ENCODE results near the gene DIS3L2. TPM values are rescaled to one million over a fixed set of nuclear protein-coding genes. Genes with fewer than 3 reads are reported as not detected.
"Not testable (repeated sequence)": the region's sequence is repeated elsewhere in the genome, so short reads cannot be mapped to it uniquely, and the experiment has no call there.

The DIS3L2 gene
- total and polyA plus RNA-seq, 8 donors: 13.0 to 24.0 (median 16.8) TPM

DNA sequence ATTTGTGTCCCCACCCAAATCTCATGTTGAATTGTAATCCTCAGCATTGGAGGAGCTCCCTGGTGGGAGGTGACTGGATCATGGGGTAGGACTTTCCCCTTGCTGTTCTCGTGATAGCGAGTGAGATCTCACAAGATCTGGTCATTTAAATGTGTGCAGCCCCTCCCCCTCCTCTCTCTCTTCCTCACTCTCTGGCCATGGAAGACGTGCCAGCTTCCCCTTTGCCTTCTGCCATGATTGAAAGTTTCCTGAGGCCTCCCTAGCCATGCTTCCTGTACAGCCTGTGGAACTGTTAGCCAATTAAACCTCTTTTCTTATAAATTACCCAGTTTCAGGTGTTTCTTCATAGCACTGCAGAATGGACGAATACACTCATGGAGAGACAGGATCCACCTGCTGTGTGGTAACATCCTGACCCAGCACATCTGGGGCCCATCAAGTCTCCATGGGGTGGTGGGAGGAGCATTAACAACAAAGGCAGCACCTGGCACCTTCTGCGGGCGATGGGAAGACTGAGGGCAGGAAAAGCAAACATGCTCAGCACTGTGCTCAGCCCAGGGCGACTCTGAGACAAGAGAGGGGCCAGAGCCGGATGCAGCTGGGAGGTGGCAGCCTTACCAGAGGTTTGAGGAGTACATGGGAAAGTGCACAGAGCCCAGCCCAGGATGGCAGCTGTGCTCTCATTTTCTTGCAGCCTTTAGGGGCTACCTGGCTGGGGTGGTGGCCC, 400.8 kb downstream of the DIS3L2 start:
- H3K4me3 ChIP-seq: no peak overlapping the region
- no peak for ATAC-seq
- H3K36me3 ChIP-seq: no peaks in the 10 kb centered on the region
- no peak for TF ChIP-seq CTCF (IDR thresholded peaks at IDR 0.05)
- H3K27ac ChIP-seq: no peak overlapping the region
- WGBS, 2 donors: 81 to 92% methylated on average over 8 of the region's 8 CpGs
- DNase-seq: peak in 1 of 6 donors; percentile 30
- H3K9me3 ChIP-seq: no peaks in the 10 kb centered on the region
- no peak for FAIRE-seq
- intact Hi-C loops (cut with DNase I): no loop called here
- H3K4me1 ChIP-seq: no peaks in the 10 kb centered on the region
- H3K27me3 ChIP-seq: no peaks in the 10 kb centered on the region

GRCh38 chr2:232363064-232363783, 401.7 kb downstream of the DIS3L2 start:
- H3K4me3 ChIP-seq; ATAC-seq; H3K36me3 ChIP-seq; intact Hi-C loops (cut with DNase I); FAIRE-seq; H3K27ac ChIP-seq; H3K4me1 ChIP-seq; H3K9me3 ChIP-seq; H3K27me3 ChIP-seq: not testable (repeated sequence)
- peak in 1 of 6 donors; percentile 33 for DNase-seq
- 82 to 88% methylated on average over 12 of the region's 12 CpGs for WGBS, 2 donors

- Histone ChIP-seq H3K36me3 (no peaks in the 10 kb centered on the region), H3K27ac (no peak overlapping the region), H3K4me1 (no peaks in the 10 kb centered on the region), H3K27me3 (no peaks in the 10 kb centered on the region), H3K4me3 (no peak overlapping the region), H3K9me3 (no peaks in the 10 kb centered on the region)
- intact Hi-C loops (cut with DNase I): no loop called here
- TF ChIP-seq CTCF (IDR thresholded peaks at IDR 0.05): no peak
- FAIRE-seq (no peak), ATAC-seq (peak in 1 of 4 donors; percentile 11), DNase-seq (peak in 1 of 6 donors; percentile 52)
- 86 to 90% methylated on average over 14 of the region's 14 CpGs for WGBS, 2 donors
Measured at GRCh38 chr2:232363784-232364615, 402.5 kb downstream of the DIS3L2 start.

- H3K9me3 ChIP-seq; H3K36me3 ChIP-seq; intact Hi-C loops (cut with DNase I); FAIRE-seq; H3K4me3 ChIP-seq; H3K27ac ChIP-seq; H3K27me3 ChIP-seq; H3K4me1 ChIP-seq; ATAC-seq: not testable (repeated sequence)
- WGBS, 2 donors: 65 to 75% methylated on average over 14 to 18 of the region's 18 CpGs
- DNase-seq: peak in 1 of 6 donors; percentile 43
Measured at GRCh38 chr2:232364806-232365594, 403.5 kb downstream of the DIS3L2 start.

DNA sequence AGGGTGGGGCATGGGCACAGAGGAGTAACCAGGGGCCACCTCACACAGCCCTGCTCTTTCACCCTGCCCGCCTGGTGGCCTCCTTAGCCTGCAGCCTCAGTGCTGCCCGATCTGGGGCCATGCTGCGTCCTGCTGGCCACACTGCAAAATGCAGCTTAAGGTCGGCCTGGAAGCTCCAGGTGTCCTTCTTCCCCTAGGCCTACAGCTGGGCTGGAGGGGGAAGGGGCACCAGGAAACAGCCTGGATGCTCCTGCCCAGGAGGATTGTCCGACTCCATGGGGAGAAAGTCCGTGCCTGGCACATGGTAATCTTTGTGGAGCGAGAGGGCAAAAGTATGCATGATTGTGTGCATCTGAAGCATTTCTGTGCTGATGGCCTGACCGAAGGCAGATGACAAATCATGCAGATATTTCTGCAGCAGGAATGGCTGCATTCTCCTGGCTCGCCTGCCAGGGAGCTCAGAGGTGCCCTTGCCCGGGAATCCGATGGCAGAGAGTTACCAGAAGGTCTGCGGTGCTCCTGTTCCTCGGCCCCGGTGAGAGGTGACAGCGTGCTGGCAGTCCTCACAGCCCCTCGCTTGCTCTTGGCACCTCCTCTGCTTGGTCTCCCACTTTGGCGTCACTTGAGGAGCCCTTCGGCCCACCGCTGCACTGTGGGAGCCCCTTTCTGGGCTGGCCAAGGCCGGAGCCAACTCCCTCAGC, 404.3 kb downstream of the DIS3L2 start:
- peak in 3 of 4 donors; percentile 57 to 85 (median 67) for ATAC-seq
- 70 to 72% methylated on average over 20 of the region's 20 CpGs for WGBS, 2 donors
- no peak for FAIRE-seq

GRCh38 chr2:232366461-232366860, 404.9 kb downstream of the DIS3L2 start:
- H3K4me1 ChIP-seq; intact Hi-C loops (cut with DNase I); FAIRE-seq; H3K4me3 ChIP-seq; H3K36me3 ChIP-seq; H3K27ac ChIP-seq; H3K27me3 ChIP-seq; H3K9me3 ChIP-seq; ATAC-seq: not testable (repeated sequence)
- peak in 2 of 6 donors; percentile 56 to 58 for DNase-seq
- WGBS, 2 donors: 64 to 75% methylated on average over 14 to 20 of the region's 23 CpGs

More for the DNA sequence above, 404.3 kb downstream of the DIS3L2 start:
- peak in 1 of 4 donors; percentile 10 for TF ChIP-seq CTCF (IDR thresholded peaks at IDR 0.05)
- intact Hi-C loops (cut with DNase I): no loop called here
- no peaks in the 10 kb centered on the region for H3K9me3 ChIP-seq
- no peaks in the 10 kb centered on the region for H3K27me3 ChIP-seq
- H3K36me3 ChIP-seq: no peaks in the 10 kb centered on the region
- H3K4me3 ChIP-seq: no peak overlapping the region
- peak in 2 of 6 donors; percentile 50 to 51 for DNase-seq
- H3K4me1 ChIP-seq: no peaks in the 10 kb centered on the region
- H3K27ac ChIP-seq: no peak overlapping the region

Data from pancreas (tissue), 10 donors.